Measurements from ENCODE around the gene GLP1R. TPM values are rescaled to one million over a fixed set of nuclear protein-coding genes. Genes with fewer than 3 reads are reported as not detected.

The GLP1R gene
- total RNA-seq, 4 donors from 2014 or later, result not detected

- Histone ChIP-seq H3K36me3 (no peaks in the 10 kb centered on the region), H3K4me1 (no peaks in the 10 kb centered on the region), H3K4me3 (no peak overlapping the region), H3K27ac (no peak overlapping the region), H3K27me3 (no peaks in the 10 kb centered on the region), H3K9me3 (no peaks in the 10 kb centered on the region)
- intact Hi-C loops (cut with DNase I; ENCODE audit: low total_unique reads), result no loop called here
- in situ Hi-C loops (cut with MboI; ENCODE audit: low sequenced_read_pairs in 4 of 4), result no loop called here
- no peak for ATAC-seq
- TF ChIP-seq POLR2A (IDR thresholded peaks at IDR 0.05) (no peak), CTCF (IDR thresholded peaks at IDR 0.05 in 4 of 5, conservative IDR thresholded peaks at IDR 0.05 in 1 of 5) (no peak)
- DNase-seq, result no peak
These were observed 42.8 kb upstream of the GLP1R start for GRCh38 chr6:39005774-39006173.

DNA sequence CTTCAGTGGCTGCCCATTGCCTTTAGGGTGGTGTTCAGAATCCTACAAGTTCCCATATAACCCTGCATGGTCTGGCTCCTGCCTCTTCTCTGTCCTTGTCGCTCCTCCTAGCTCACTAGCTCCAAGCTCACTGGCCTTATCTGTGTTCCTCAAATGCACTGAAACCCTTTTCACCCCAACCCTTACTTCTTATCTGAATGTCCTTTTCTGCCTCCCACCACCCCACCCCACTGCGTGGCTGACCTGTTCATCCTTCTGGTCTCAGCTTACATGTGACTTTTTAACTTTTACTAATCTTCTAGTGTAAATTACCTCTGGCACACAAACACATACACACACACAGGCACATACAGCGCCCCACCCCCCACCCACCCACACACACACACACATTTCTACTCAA lies 41.0 kb upstream of the GLP1R start:
- TF ChIP-seq CTCF (IDR thresholded peaks at IDR 0.05 in 4 of 5, conservative IDR thresholded peaks at IDR 0.05 in 1 of 5), result no peak
- TF ChIP-seq POLR2A (IDR thresholded peaks at IDR 0.05), result no peak
- Histone ChIP-seq H3K27me3 (no peaks in the 10 kb centered on the region), H3K27ac (no peak overlapping the region), H3K4me3 (no peak overlapping the region), H3K36me3 (no peaks in the 10 kb centered on the region), H3K9me3 (no peaks in the 10 kb centered on the region), H3K4me1 (no peaks in the 10 kb centered on the region)
- ATAC-seq, result no peak
- DNase-seq, result no peak
- in situ Hi-C loops (cut with MboI; ENCODE audit: low sequenced_read_pairs in 4 of 4), result no loop called here
- intact Hi-C loops (cut with DNase I; ENCODE audit: low total_unique reads), result no loop called here

GRCh38 chr6:39008737-39009136 lies 39.8 kb upstream of the GLP1R start:
- Histone ChIP-seq H3K27ac (no peak overlapping the region), H3K9me3 (no peaks in the 10 kb centered on the region), H3K4me3 (no peak overlapping the region), H3K36me3 (no peaks in the 10 kb centered on the region), H3K27me3 (no peaks in the 10 kb centered on the region), H3K4me1 (no peaks in the 10 kb centered on the region)
- no peak for TF ChIP-seq CTCF (IDR thresholded peaks at IDR 0.05 in 4 of 5, conservative IDR thresholded peaks at IDR 0.05 in 1 of 5)
- TF ChIP-seq POLR2A (IDR thresholded peaks at IDR 0.05), result no peak
- ATAC-seq (no peak), DNase-seq (no peak)
- in situ Hi-C loops (cut with MboI; ENCODE audit: low sequenced_read_pairs in 4 of 4) (no loop called here), intact Hi-C loops (cut with DNase I; ENCODE audit: low total_unique reads) (no loop called here)

DNA sequence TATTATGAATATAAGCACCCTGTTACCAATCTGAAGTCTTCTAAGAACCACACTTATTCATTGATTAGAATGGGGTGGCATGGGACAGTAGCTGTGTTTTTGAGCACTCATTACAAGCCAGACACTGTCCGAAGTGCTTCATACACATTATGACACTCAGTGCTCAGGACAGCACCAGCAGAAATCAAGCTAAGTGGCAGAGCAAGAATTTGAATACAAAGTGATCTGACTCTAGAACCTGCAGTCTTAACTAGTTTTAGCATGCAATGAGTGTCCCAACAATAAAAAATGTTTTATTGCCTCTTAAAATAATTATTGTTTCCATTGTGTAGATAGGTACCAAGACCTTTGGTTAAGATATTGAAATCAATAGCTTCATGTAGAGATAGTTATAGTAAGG lies 39.1 kb upstream of the GLP1R start:
- no peak for TF ChIP-seq POLR2A (IDR thresholded peaks at IDR 0.05)
- no peak for TF ChIP-seq CTCF (IDR thresholded peaks at IDR 0.05 in 4 of 5, conservative IDR thresholded peaks at IDR 0.05 in 1 of 5)
- intact Hi-C loops (cut with DNase I; ENCODE audit: low total_unique reads), result no loop called here
- ATAC-seq, result no peak

DNA sequence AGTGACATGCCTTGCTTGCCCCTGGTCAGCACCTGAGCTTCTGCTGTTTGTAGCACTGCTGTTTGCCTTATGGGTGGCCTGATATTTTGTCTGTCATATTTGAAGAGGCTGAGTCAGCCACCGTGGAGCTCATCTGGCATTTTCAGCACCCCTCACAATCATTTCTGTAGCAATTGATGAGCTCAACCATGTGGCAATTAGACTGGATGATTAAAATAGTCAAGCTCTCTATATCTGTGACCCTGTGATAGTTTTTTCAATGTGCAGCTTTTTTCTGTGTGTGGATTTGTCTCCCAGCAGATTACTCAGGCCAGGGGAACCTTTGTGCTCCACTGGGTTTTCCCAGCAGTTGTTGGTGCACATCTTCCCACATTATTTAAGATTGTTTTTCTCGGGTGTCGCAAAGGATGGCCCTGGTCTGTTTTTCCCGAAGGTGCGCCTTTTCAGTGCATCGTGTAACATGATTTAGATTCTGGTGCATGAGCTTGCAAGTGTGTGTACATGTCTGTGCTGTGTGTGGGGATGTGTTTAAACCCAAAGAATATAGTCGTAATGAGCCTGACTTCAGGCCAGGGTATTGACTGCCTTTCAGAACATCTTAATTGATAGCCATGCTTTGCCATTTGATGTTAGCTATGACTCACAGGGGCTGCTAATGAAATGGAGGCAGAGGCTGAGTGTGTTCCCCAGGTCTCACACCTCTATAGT lies 31.6 kb upstream of the GLP1R start:
- Histone ChIP-seq H3K27ac (no peak overlapping the region), H3K4me3 (no peak overlapping the region), H3K27me3 (no peaks in the 10 kb centered on the region), H3K9me3 (no peaks in the 10 kb centered on the region), H3K36me3 (no peaks in the 10 kb centered on the region), H3K4me1 (no peaks in the 10 kb centered on the region)
- in situ Hi-C loops (cut with MboI; ENCODE audit: low sequenced_read_pairs in 4 of 4) (no loop called here), intact Hi-C loops (cut with DNase I; ENCODE audit: low total_unique reads) (no loop called here)
- ATAC-seq (no peak), DNase-seq (no peak)
- no peak for TF ChIP-seq POLR2A (IDR thresholded peaks at IDR 0.05)
- TF ChIP-seq CTCF (IDR thresholded peaks at IDR 0.05 in 4 of 5, conservative IDR thresholded peaks at IDR 0.05 in 1 of 5), result no peak

More for the DNA sequence above, 39.1 kb upstream of the GLP1R start:
- Histone ChIP-seq H3K9me3 (no peaks in the 10 kb centered on the region), H3K4me3 (no peak overlapping the region), H3K27ac (no peak overlapping the region), H3K36me3 (no peaks in the 10 kb centered on the region), H3K27me3 (no peaks in the 10 kb centered on the region), H3K4me1 (no peaks in the 10 kb centered on the region)
- DNase-seq, result no peak
- in situ Hi-C loops (cut with MboI; ENCODE audit: low sequenced_read_pairs in 4 of 4), result no loop called here

All from gastrocnemius medialis (tissue), 4 donors.